IMR-90 (cell line): Measurements from ENCODE around the gene FBXL5. TPM values are rescaled to one million over a fixed set of nuclear protein-coding genes. Genes with fewer than 3 reads are reported as not detected.

Source experiments
- ATAC-seq: fragments of 200-7000 bp; cut with Tn5 transposase; 2 replicates; pipeline ENCODE4 v1.9.1; 2020; ENCODE audit warnings: low read depth, mild to moderate bottlenecking, moderate library complexity
- BruUV-seq: library from RNA; stranded (reverse); fragments of 400-500 nt; replicated peaks from 2 replicates; lab custom pipeline; 2021; lab: Mats Ljungman, UMichigan
- CTCF ChIA-PET: fragments of 300-600 bp; formaldehyde crosslinking; extraction: SDS; loops from one replicate; lab custom pipeline; 2021; ENCODE audit warnings: antibody characterized with exemption; lab: Yijun Ruan, JAX
- POLR2A ChIA-PET: fragments of 300-600 bp; sonication (Branson Sonifier 250); formaldehyde crosslinking; loops from one replicate; lab custom pipeline; 2022; ENCODE audit warnings: antibody characterized with exemption; ENCODE audit not compliant: unreplicated experiment; lab: Charles Lee
- DNase-seq: peaks from one replicate; pipeline ENCODE4 v3.0.0; 2013
- H2AFZ ChIP-seq: replicated peaks from 2 replicates; pipeline ENCODE3; 2013; ENCODE audit warnings: low read length, mild to moderate bottlenecking; ENCODE audit not compliant: poor library complexity
- H2AK5ac ChIP-seq: 2 replicates; pipeline ENCODE4 v1.6.1; 2013; ENCODE audit warnings: low read depth, low read length, inconsistent platforms
- H2AK9ac ChIP-seq: replicated peaks from 2 replicates; pipeline ENCODE3; 2013; ENCODE audit warnings: mild to moderate bottlenecking, low read depth, low read length, moderate library complexity; ENCODE audit not compliant: poor library complexity
- H2BK120ac ChIP-seq: 2 replicates; pipeline ENCODE4 v1.6.1; 2013; ENCODE audit warnings: low read depth, low read length, inconsistent platforms
- H2BK15ac ChIP-seq: 3 replicates; pipeline ENCODE4 v1.6.1; 2013; ENCODE audit warnings: low read depth, low read length, inconsistent platforms
- H2BK20ac ChIP-seq: 2 replicates; pipeline ENCODE4 v1.6.1; 2013; ENCODE audit warnings: low read depth, mild to moderate bottlenecking, inconsistent platforms, low read length, moderate library complexity
- H2BK5ac ChIP-seq: 2 replicates; pipeline ENCODE4 v1.6.1; 2013; ENCODE audit warnings: mild to moderate bottlenecking, low read depth, low read length, inconsistent platforms; ENCODE audit not compliant: poor library complexity, severe bottlenecking
- H3K14ac ChIP-seq: replicated peaks from 2 replicates; pipeline ENCODE4 v1.6.1; 2013; ENCODE audit warnings: low read depth, low read length, inconsistent platforms
- H3K18ac ChIP-seq: 2 replicates; pipeline ENCODE4 v1.6.1; 2013; ENCODE audit warnings: low read depth, low read length, control low read depth
- H3K23ac ChIP-seq: 2 replicates; pipeline ENCODE4 v1.6.1; 2013; ENCODE audit warnings: low read depth, low read length, inconsistent platforms
- H3K27ac ChIP-seq: 2 replicates; pipeline ENCODE4 v1.5.1; 2013; ENCODE audit warnings: mild to moderate bottlenecking, control low read depth, low read length; ENCODE audit not compliant: insufficient read depth
- H3K27me3 ChIP-seq: 2 replicates; pipeline ENCODE4 v1.6.1; 2013; ENCODE audit warnings: low read length; ENCODE audit not compliant: control insufficient read depth, insufficient read depth
- H3K36me3 ChIP-seq: 2 replicates; pipeline ENCODE4 v1.6.1; 2013; ENCODE audit warnings: low read length, mixed read lengths; ENCODE audit not compliant: control insufficient read depth, insufficient read depth
- H3K4ac ChIP-seq: 2 replicates; pipeline ENCODE4 v1.6.1; 2013; ENCODE audit warnings: low read depth, low read length, inconsistent platforms
- H3K4me1 ChIP-seq: 2 replicates; pipeline ENCODE4 v1.6.1; 2013; ENCODE audit warnings: low read length, mixed read lengths; ENCODE audit not compliant: control insufficient read depth, insufficient read depth
- H3K4me2 ChIP-seq: 2 replicates; pipeline ENCODE4 v1.6.1; 2013; ENCODE audit warnings: low read depth, mild to moderate bottlenecking, control low read depth, low read length, moderate library complexity
- H3K4me3 ChIP-seq: 2 replicates; pipeline ENCODE4 v1.5.1; 2013; ENCODE audit warnings: low read depth, mild to moderate bottlenecking, control low read depth, low read length, moderate library complexity; ENCODE audit not compliant: insufficient read depth
- H3K56ac ChIP-seq: 2 replicates; pipeline ENCODE4 v1.6.1; 2013; ENCODE audit warnings: low read length, inconsistent platforms; ENCODE audit not compliant: insufficient read depth; ENCODE audit errors: extremely low read depth
- H3K79me1 ChIP-seq, 2 experiments: 2 replicates each; pipeline ENCODE4 v1.6.1; 2013; ENCODE audit warnings: low read length in 2 of 2, inconsistent platforms in 1 of 2, low read depth in 1 of 2
- H3K9ac ChIP-seq: 2 replicates; pipeline ENCODE4 v1.6.1; 2013; ENCODE audit warnings: low read depth, low read length, control low read depth
- H3K9me1 ChIP-seq: 2 replicates; pipeline ENCODE4 v1.6.1; 2013; ENCODE audit warnings: low read length, inconsistent platforms; ENCODE audit not compliant: insufficient read depth
- H3K9me3 ChIP-seq: 2 replicates; pipeline ENCODE4 v1.6.1; 2013; ENCODE audit warnings: low read length; ENCODE audit not compliant: control insufficient read depth, insufficient read depth
- H4K20me1 ChIP-seq: 2 replicates; pipeline ENCODE4 v1.6.1; 2013; ENCODE audit warnings: low read length, inconsistent platforms; ENCODE audit not compliant: insufficient read depth
- H4K5ac ChIP-seq: 2 replicates; pipeline ENCODE4 v1.6.1; 2013; ENCODE audit warnings: mild to moderate bottlenecking, low read depth, low read length, control low read depth
- H4K8ac ChIP-seq, 2 experiments: 2 replicates each; pipeline ENCODE4 v1.6.1; 2013; ENCODE audit warnings: low read depth in 2 of 2, low read length in 2 of 2, control low read depth in 1 of 2, inconsistent platforms in 1 of 2
- H4K91ac ChIP-seq: 2 replicates; pipeline ENCODE4 v1.6.1; 2013; ENCODE audit warnings: low read depth, low read length, inconsistent platforms; ENCODE audit not compliant: insufficient read depth
- BHLHE40 ChIP-seq: fragments of 150-350 bp; IDR thresholded peaks from 2 replicates; pipeline ENCODE4 v1.6.1; 2016; ENCODE audit warnings: mild to moderate bottlenecking, low read depth, low read length
- CEBPB ChIP-seq: IDR thresholded peaks from 2 replicates; pipeline ENCODE4 v1.6.1; 2012; ENCODE audit warnings: low read depth, low read length, improper control_type of control experiment
- CHD1 ChIP-seq: IDR thresholded peaks from 2 replicates; pipeline ENCODE4 v1.6.1; 2012; ENCODE audit warnings: low read depth, low read length, improper control_type of control experiment
- FOS ChIP-seq: fragments of 150-350 bp; IDR thresholded peaks from 2 replicates; pipeline ENCODE4 v1.6.1; 2016; ENCODE audit warnings: low read depth, low read length
- MAFK ChIP-seq: IDR thresholded peaks from 2 replicates; pipeline ENCODE4 v1.6.1; 2012; ENCODE audit warnings: low read depth, low read length, improper control_type of control experiment
- MAZ ChIP-seq: IDR thresholded peaks from 2 replicates; pipeline ENCODE4 v1.6.1; 2012; ENCODE audit warnings: low read depth, mild to moderate bottlenecking, low read length, improper control_type of control experiment, moderate library complexity, borderline replicate concordance
- MXI1 ChIP-seq: IDR thresholded peaks from 2 replicates; pipeline ENCODE4 v1.6.1; 2012; ENCODE audit warnings: low read depth, mild to moderate bottlenecking, low read length, moderate library complexity, borderline replicate concordance
- NFE2L2 ChIP-seq: fragments of 150-350 bp; IDR thresholded peaks from 2 replicates; pipeline ENCODE4 v1.6.1; 2016; ENCODE audit warnings: low read depth, mild to moderate bottlenecking, low read length
- POLR2A ChIP-seq: IDR thresholded peaks from 2 replicates; pipeline ENCODE4 v1.6.1; 2012; ENCODE audit warnings: mild to moderate bottlenecking, low read depth, low read length
- RAD21 ChIP-seq: IDR thresholded peaks from 2 replicates; pipeline ENCODE4 v1.6.1; 2012; ENCODE audit warnings: low read length, improper control_type of control experiment
- RCOR1 ChIP-seq: IDR thresholded peaks from 2 replicates; pipeline ENCODE4 v1.6.1; 2012; ENCODE audit warnings: mild to moderate bottlenecking, low read length, improper control_type of control experiment; ENCODE audit not compliant: insufficient replicate concordance
- RFX5 ChIP-seq: IDR thresholded peaks from 2 replicates; pipeline ENCODE4 v1.8.0; 2012; ENCODE audit warnings: low read depth, mild to moderate bottlenecking, low read length, moderate library complexity
- SMC3 ChIP-seq: fragments of 150-350 bp; IDR thresholded peaks from 2 replicates; pipeline ENCODE4 v1.6.1; 2016; ENCODE audit warnings: low read depth, mild to moderate bottlenecking, antibody characterized with exemption, low read length, moderate library complexity
- WGBS, 2 experiments: methylation state at CpG; one replicate each; pipeline versions ENCODE4 v1.1.5 to v1.1.7; 2013; ENCODE audit warnings: missing lambda C conversion rate in 2 of 2; ENCODE audit not compliant: insufficient read length in 1 of 2; ENCODE audit errors: extremely low coverage in 2 of 2; 5-methylcytosine and 5-hydroxymethylcytosine counted together
- dilution Hi-C: fragments of 300-500 bp; cut with HindIII; formaldehyde crosslinking; loops from one replicate; pipeline ENCODE4 v1.14.3; 2018; ENCODE audit warnings: low sequenced_read_pairs; ENCODE audit not compliant: unreplicated experiment
- in situ Hi-C: fragments of 300-500 bp; cut with MboI; formaldehyde crosslinking; loops from 3 replicates; pipeline ENCODE4 v1.14.3; 2019; ENCODE audit warnings: low sequenced_read_pairs, inconsistent platforms, mixed read lengths
- intact Hi-C: fragments of 100-400 bp; cut with micrococcal nuclease; formaldehyde crosslinking; loops from 2 replicates; pipeline ENCODE4 v1.10.0; 2022
- polyA plus RNA-seq, 3 experiments: library from polyadenylated mRNA; depleted of rRNA; stranded (reverse); fragments of >200 nt; gene quantifications; 2 replicates each; pipeline ENCODE4 v1.2.3, GENCODE V29; 2012; ENCODE audit warnings: low replicate concordance in 1 of 3
- total RNA-seq: library from RNA; depleted of rRNA; stranded (reverse); fragments of >200 nt; gene quantifications from 2 replicates; pipeline ENCODE4 v1.2.3, GENCODE V29; 2012
- TF ChIP-seq, protein P1 (sequence below): fragments of 150-350 bp; IDR thresholded peaks from 2 replicates; pipeline ENCODE4 v1.6.1; 2017; ENCODE audit warnings: mild to moderate bottlenecking, antibody characterized with exemption, low read length, low read depth
- TF ChIP-seq, protein P2 (sequence below): conservative IDR thresholded peaks from 2 replicates; pipeline ENCODE4 v1.5.1; 2012; ENCODE audit warnings: mild to moderate bottlenecking, low read depth, low read length, improper control_type of control experiment
- TF ChIP-seq, protein P3 (sequence below): fragments of 150-350 bp; IDR thresholded peaks from 2 replicates; pipeline ENCODE4 v1.6.1; 2016; ENCODE audit warnings: low read depth, mild to moderate bottlenecking, low read length, moderate library complexity, borderline replicate concordance

FBXL5 gene
- total and polyA plus RNA-seq, 2 of the 4 experiments (the other 2 are of a cell fraction): 20.3 to 62.6 TPM

DNA sequence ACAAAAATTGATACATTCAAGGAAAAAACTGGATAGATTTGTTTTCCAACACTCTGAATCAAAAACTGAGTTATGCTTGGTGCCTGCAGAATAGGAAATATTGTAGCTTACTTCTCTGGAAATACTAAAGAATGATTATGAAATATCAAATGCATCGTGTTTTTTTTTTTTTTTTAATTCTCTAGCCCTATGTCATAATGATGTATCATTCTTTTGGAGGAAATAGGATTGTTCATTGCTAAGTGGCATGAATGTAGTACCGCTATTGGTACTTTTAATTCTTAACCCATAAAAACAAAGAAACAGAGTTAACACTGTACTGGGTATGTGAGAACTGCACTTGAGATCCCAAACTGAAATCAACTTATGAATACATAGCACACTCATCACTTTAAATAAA lies 18.9 kb upstream of the FBXL5 start:
- no peak overlapping the region for H3K4me2 ChIP-seq
- H3K9ac ChIP-seq: no peak overlapping the region
- H3K9me3 ChIP-seq: no peaks in the 10 kb centered on the region
- H3K56ac ChIP-seq: no peak overlapping the region
- no peak overlapping the region for H2BK120ac ChIP-seq
- CTCF ChIA-PET: no interaction called here
- no peak overlapping the region for H2BK20ac ChIP-seq
- no peak overlapping the region for H2BK5ac ChIP-seq
- no peak overlapping the region for H4K91ac ChIP-seq
- 0 out of 2 replicates have a peak, but pooled peaks cover 2% of the 10 kb centered on the region for H3K36me3 ChIP-seq
- no peak for DNase-seq
- H3K18ac ChIP-seq: no peak overlapping the region
- H3K4me3 ChIP-seq: no peak overlapping the region
- H2AK9ac ChIP-seq: no peak overlapping the region
- H2AFZ ChIP-seq: no peak overlapping the region
- POLR2A ChIA-PET: no interaction called here
- no peak for TF ChIP-seq SMC3
- TF ChIP-seq RAD21: no peak
- TF ChIP-seq BHLHE40: no peak
- TF ChIP-seq CEBPB: no peak
- TF ChIP-seq, protein P1, sequence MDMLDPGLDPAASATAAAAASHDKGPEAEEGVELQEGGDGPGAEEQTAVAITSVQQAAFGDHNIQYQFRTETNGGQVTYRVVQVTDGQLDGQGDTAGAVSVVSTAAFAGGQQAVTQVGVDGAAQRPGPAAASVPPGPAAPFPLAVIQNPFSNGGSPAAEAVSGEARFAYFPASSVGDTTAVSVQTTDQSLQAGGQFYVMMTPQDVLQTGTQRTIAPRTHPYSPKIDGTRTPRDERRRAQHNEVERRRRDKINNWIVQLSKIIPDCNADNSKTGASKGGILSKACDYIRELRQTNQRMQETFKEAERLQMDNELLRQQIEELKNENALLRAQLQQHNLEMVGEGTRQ: no peak
- TF ChIP-seq, protein P2, sequence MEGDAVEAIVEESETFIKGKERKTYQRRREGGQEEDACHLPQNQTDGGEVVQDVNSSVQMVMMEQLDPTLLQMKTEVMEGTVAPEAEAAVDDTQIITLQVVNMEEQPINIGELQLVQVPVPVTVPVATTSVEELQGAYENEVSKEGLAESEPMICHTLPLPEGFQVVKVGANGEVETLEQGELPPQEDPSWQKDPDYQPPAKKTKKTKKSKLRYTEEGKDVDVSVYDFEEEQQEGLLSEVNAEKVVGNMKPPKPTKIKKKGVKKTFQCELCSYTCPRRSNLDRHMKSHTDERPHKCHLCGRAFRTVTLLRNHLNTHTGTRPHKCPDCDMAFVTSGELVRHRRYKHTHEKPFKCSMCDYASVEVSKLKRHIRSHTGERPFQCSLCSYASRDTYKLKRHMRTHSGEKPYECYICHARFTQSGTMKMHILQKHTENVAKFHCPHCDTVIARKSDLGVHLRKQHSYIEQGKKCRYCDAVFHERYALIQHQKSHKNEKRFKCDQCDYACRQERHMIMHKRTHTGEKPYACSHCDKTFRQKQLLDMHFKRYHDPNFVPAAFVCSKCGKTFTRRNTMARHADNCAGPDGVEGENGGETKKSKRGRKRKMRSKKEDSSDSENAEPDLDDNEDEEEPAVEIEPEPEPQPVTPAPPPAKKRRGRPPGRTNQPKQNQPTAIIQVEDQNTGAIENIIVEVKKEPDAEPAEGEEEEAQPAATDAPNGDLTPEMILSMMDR: no peak
- no peak for TF ChIP-seq POLR2A
- TF ChIP-seq RCOR1: no peak
- TF ChIP-seq NFE2L2: no peak
- no peak for TF ChIP-seq MAZ
- TF ChIP-seq FOS: no peak
- TF ChIP-seq MAFK: no peak
- TF ChIP-seq, protein P3, sequence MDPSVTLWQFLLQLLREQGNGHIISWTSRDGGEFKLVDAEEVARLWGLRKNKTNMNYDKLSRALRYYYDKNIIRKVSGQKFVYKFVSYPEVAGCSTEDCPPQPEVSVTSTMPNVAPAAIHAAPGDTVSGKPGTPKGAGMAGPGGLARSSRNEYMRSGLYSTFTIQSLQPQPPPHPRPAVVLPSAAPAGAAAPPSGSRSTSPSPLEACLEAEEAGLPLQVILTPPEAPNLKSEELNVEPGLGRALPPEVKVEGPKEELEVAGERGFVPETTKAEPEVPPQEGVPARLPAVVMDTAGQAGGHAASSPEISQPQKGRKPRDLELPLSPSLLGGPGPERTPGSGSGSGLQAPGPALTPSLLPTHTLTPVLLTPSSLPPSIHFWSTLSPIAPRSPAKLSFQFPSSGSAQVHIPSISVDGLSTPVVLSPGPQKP: no peak
- no peak for TF ChIP-seq MXI1
- no peak for TF ChIP-seq RFX5
- TF ChIP-seq CHD1: no peak
- ATAC-seq: no peak
- H3K9me1 ChIP-seq: peaks cover 7% of the 10 kb centered on the region
- H3K23ac ChIP-seq: no peak overlapping the region
- no peak overlapping the region for H3K14ac ChIP-seq
- no peaks in the 10 kb centered on the region for H4K20me1 ChIP-seq
- no CpG with 5 or more reads among the region's 2 CpGs for WGBS, 2 experiments
- in situ Hi-C loops: no loop called here
- H4K5ac ChIP-seq: no peak overlapping the region
- H2BK15ac ChIP-seq: no peak overlapping the region
- H2AK5ac ChIP-seq: no peak overlapping the region
- no peak overlapping the region for H3K27ac ChIP-seq
- H3K27me3 ChIP-seq: no peaks in the 10 kb centered on the region
- BruUV-seq: no TSS peak
- dilution Hi-C loops: no loop called here
- H3K4ac ChIP-seq: no peak overlapping the region
- peaks cover 6% of the 10 kb centered on the region for H3K4me1 ChIP-seq
- H3K79me1 ChIP-seq: peaks cover 10 to 33% of the 10 kb centered on the region in 2 experiments
- intact Hi-C loops: no loop called here
- H4K8ac ChIP-seq: no peak overlapping the region
